Osteoblast (primary cell): ENCODE measurements around the gene ADCK2. TPM values are rescaled to one million over a fixed set of nuclear protein-coding genes. Genes with fewer than 3 reads are reported as not detected.

Source experiments
- DNase-seq: peaks from one replicate; pipeline ENCODE4 v3.0.0; 2011; ENCODE audit warnings: low spot score, mixed read lengths; ENCODE audit not compliant: insufficient read length; ENCODE audit errors: missing footprints
- H2AFZ ChIP-seq: 2 replicates; pipeline ENCODE4 v1.6.0; 2011; ENCODE audit warnings: mild to moderate bottlenecking, low read length
- H3K27ac ChIP-seq: 2 replicates; pipeline ENCODE4 v1.5.1; 2011; ENCODE audit warnings: mild to moderate bottlenecking, low read depth, low read length, moderate library complexity
- H3K27me3 ChIP-seq: 2 replicates; pipeline ENCODE4 v1.6.0; 2012; ENCODE audit warnings: mild to moderate bottlenecking, control low read depth, inconsistent platforms, low read length, moderate library complexity; ENCODE audit not compliant: insufficient read depth
- H3K36me3 ChIP-seq: 2 replicates; pipeline ENCODE4 v1.5.1; 2011; ENCODE audit warnings: mild to moderate bottlenecking, low read length, control low read depth, moderate library complexity; ENCODE audit not compliant: insufficient read depth
- H3K4me1 ChIP-seq: 2 replicates; pipeline ENCODE4 v1.5.1; 2011; ENCODE audit warnings: mild to moderate bottlenecking, low read length, control low read depth, moderate library complexity; ENCODE audit not compliant: insufficient read depth
- H3K4me2 ChIP-seq: 2 replicates; pipeline ENCODE4 v1.6.0; 2011; ENCODE audit warnings: mild to moderate bottlenecking, low read length; ENCODE audit not compliant: insufficient read depth
- H3K4me3 ChIP-seq: fragments of 200-600 bp; sonication (generic); 3 replicates; pipeline ENCODE4 v1.5.1; 2012; ENCODE audit warnings: mild to moderate bottlenecking, low read length, inconsistent platforms; ENCODE audit not compliant: insufficient read depth
- H3K79me2 ChIP-seq: 2 replicates; pipeline ENCODE4 v1.6.0; 2012; ENCODE audit warnings: mild to moderate bottlenecking, low read length, control low read depth, inconsistent platforms; ENCODE audit not compliant: insufficient read depth
- H3K9me3 ChIP-seq: 2 replicates; pipeline ENCODE4 v1.5.1; 2011; ENCODE audit warnings: low read depth, low read length, control low read depth
- H4K20me1 ChIP-seq: 2 replicates; pipeline ENCODE4 v1.6.0; 2012; ENCODE audit warnings: mild to moderate bottlenecking, low read length, control low read depth; ENCODE audit not compliant: insufficient read depth
- CTCF ChIP-seq: IDR thresholded peaks from 2 replicates; pipeline ENCODE4 v1.5.1; 2011; ENCODE audit warnings: mild to moderate bottlenecking, low read depth, low read length, moderate library complexity; ENCODE audit errors: extremely low read depth
- total RNA-seq: library from RNA; depleted of rRNA; stranded (reverse); fragments of >200 nt; gene quantifications from 2 replicates; pipeline ENCODE4 v1.2.3, GENCODE V29; 2012

ADCK2 gene
- total RNA-seq, 1 donor, result 28.6 TPM

GRCh38 chr7:140680886-140681285, 8.1 kb downstream of the ADCK2 start:
- Histone ChIP-seq H4K20me1 (no peaks in the 10 kb centered on the region), H3K4me2 (no peak overlapping the region), H3K79me2 (no peaks in the 10 kb centered on the region), H3K4me3 (no peak overlapping the region), H3K9me3 (no peaks in the 10 kb centered on the region), H3K27me3 (no peaks in the 10 kb centered on the region), H3K4me1 (no peaks in the 10 kb centered on the region), H2AFZ (no peak overlapping the region), H3K36me3 (peaks cover 7% of the 10 kb centered on the region), H3K27ac (no peak overlapping the region)
- TF ChIP-seq CTCF, result no peak
- no peak for DNase-seq

- Histone ChIP-seq H3K9me3 (no peaks in the 10 kb centered on the region), H3K4me2 (no peak overlapping the region)
- no peak for TF ChIP-seq CTCF
These were observed 9.0 kb downstream of the ADCK2 start for GRCh38 chr7:140681766-140682165.

GRCh38 chr7:140683657-140684056, 10.9 kb downstream of the ADCK2 start:
- Histone ChIP-seq H3K27ac (no peak overlapping the region), H3K4me2 (no peak overlapping the region), H3K4me1 (no peaks in the 10 kb centered on the region), H3K9me3 (no peaks in the 10 kb centered on the region), H3K79me2 (no peaks in the 10 kb centered on the region), H3K27me3 (no peaks in the 10 kb centered on the region), H3K4me3 (no peak overlapping the region), H3K36me3 (peaks cover 7% of the 10 kb centered on the region), H4K20me1 (no peaks in the 10 kb centered on the region), H2AFZ (no peak overlapping the region)
- no peak for TF ChIP-seq CTCF
- DNase-seq, result no peak

More at GRCh38 chr7:140681766-140682165, 9.0 kb downstream of the ADCK2 start:
- Histone ChIP-seq H3K79me2 (no peaks in the 10 kb centered on the region), H2AFZ (no peak overlapping the region), H3K27ac (no peak overlapping the region), H3K36me3 (peaks cover 7% of the 10 kb centered on the region), H3K27me3 (no peaks in the 10 kb centered on the region), H3K4me1 (no peaks in the 10 kb centered on the region), H3K4me3 (no peak overlapping the region), H4K20me1 (no peaks in the 10 kb centered on the region)
- no peak for DNase-seq

GRCh38 chr7:140684066-140684950, 11.6 kb downstream of the ADCK2 start:
- H3K79me2 ChIP-seq, result no peaks in the 10 kb centered on the region
- H3K4me3 ChIP-seq, result no peak overlapping the region
- H3K27me3 ChIP-seq, result no peaks in the 10 kb centered on the region
- no peaks in the 10 kb centered on the region for H3K4me1 ChIP-seq
- no peaks in the 10 kb centered on the region for H4K20me1 ChIP-seq
- peaks cover 7% of the 10 kb centered on the region for H3K36me3 ChIP-seq
- no peak for DNase-seq
- H3K9me3 ChIP-seq, result no peaks in the 10 kb centered on the region
- H2AFZ ChIP-seq, result no peak overlapping the region
- no peak overlapping the region for H3K4me2 ChIP-seq
- TF ChIP-seq CTCF, result no peak
- no peak overlapping the region for H3K27ac ChIP-seq
